SK-N-SH (cell line): Measurements from ENCODE around the gene PIEZO2.

ENCODE experiments used
- EZH2phosphoT487 ChIP-seq: fragments of 200-600 bp; sonication (generic); IDR thresholded peaks from 2 replicates; pipeline ENCODE4 v1.6.1; 2017; ENCODE audit warnings: low read depth, mixed run types, mild to moderate bottlenecking, antibody characterized with exemption, moderate library complexity, borderline replicate concordance
- SIN3A ChIP-seq: IDR thresholded peaks from 2 replicates; pipeline ENCODE4 v1.6.1; 2012; ENCODE audit warnings: low read depth, mild to moderate bottlenecking, low read length, moderate library complexity, borderline replicate concordance
- YY1 ChIP-seq: IDR thresholded peaks from 2 replicates; pipeline ENCODE4 v1.4.0; 2012; ENCODE audit warnings: low read depth, mild to moderate bottlenecking
- TF ChIP-seq, protein P1 (sequence below): IDR thresholded peaks from 2 replicates; pipeline ENCODE4 v1.4.0; 2012; ENCODE audit warnings: low read depth, borderline replicate concordance
- TF ChIP-seq, protein P2 (sequence below): fragments of 200-600 bp; sonication (generic); IDR thresholded peaks from 2 replicates; pipeline ENCODE4 v1.6.1; 2017; ENCODE audit warnings: antibody characterized with exemption, mild to moderate bottlenecking, moderate library complexity

DNA sequence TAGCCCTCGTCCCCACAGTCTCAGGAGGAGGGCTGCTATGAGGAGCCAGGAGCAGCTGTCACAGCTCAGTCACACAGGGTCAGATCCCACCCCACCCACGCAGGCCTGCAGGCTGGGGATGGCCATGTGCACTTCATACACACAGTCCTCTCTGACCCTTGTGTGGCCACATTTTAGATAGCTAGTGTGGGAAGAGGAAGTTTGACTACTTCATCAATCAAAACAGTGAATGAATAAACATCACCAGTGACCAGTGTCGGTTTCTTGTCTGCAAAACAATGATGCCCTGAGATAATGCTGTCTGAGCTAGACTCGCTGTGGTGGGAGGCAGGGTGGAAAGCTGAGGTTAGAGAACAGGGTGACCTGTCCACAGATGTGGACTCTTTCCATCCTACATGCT is 107.1 kb downstream of the PIEZO2 start:
- TF ChIP-seq EZH2phosphoT487 (no peak), YY1 (no peak), SIN3A (no peak)
- TF ChIP-seq, protein P1, sequence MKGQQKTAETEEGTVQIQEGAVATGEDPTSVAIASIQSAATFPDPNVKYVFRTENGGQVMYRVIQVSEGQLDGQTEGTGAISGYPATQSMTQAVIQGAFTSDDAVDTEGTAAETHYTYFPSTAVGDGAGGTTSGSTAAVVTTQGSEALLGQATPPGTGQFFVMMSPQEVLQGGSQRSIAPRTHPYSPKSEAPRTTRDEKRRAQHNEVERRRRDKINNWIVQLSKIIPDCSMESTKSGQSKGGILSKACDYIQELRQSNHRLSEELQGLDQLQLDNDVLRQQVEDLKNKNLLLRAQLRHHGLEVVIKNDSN = no peak
- TF ChIP-seq, protein P2, sequence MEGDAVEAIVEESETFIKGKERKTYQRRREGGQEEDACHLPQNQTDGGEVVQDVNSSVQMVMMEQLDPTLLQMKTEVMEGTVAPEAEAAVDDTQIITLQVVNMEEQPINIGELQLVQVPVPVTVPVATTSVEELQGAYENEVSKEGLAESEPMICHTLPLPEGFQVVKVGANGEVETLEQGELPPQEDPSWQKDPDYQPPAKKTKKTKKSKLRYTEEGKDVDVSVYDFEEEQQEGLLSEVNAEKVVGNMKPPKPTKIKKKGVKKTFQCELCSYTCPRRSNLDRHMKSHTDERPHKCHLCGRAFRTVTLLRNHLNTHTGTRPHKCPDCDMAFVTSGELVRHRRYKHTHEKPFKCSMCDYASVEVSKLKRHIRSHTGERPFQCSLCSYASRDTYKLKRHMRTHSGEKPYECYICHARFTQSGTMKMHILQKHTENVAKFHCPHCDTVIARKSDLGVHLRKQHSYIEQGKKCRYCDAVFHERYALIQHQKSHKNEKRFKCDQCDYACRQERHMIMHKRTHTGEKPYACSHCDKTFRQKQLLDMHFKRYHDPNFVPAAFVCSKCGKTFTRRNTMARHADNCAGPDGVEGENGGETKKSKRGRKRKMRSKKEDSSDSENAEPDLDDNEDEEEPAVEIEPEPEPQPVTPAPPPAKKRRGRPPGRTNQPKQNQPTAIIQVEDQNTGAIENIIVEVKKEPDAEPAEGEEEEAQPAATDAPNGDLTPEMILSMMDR = no peak
